HCT116 (cell line): ENCODE results near the gene CSGALNACT2. TPM values are rescaled to one million over a fixed set of nuclear protein-coding genes. Genes with fewer than 3 reads are reported as not detected.

ENCODE experiments used
- ATAC-seq: fragments of 200-7000 bp; cut with Tn5 transposase; 2 replicates; pipeline ENCODE4 v1.9.1; 2020; ENCODE audit warnings: mild to moderate bottlenecking, moderate library complexity
- BruUV-seq: library from RNA; stranded (reverse); fragments of 400-500 nt; replicated peaks from 2 replicates; lab custom pipeline; 2021; lab: Mats Ljungman, UMichigan
- CTCF ChIA-PET: fragments of 300-600 bp; sonication (Branson Sonifier 250); formaldehyde crosslinking; loops from one replicate; lab custom pipeline; 2021; ENCODE audit warnings: antibody characterized with exemption; lab: Charles Lee
- POLR2A ChIA-PET: fragments of 300-600, 350-600 bp; sonication (Branson Sonifier 250); formaldehyde crosslinking; loops from one replicate; lab custom pipeline; 2021; ENCODE audit warnings: antibody characterized with exemption; lab: Charles Lee
- RAD21 ChIA-PET, 2 experiments: fragments of 300-600 bp; sonication (Branson Sonifier 250); formaldehyde crosslinking; loops; one replicate each; lab custom pipeline; 2023; ENCODE audit warnings: low total read pairs in 2 of 2; ENCODE audit not compliant: uncharacterized antibody in 2 of 2, unreplicated experiment in 2 of 2, low non-redundant PET in 1 of 2; lab: Charles Lee
- DNase-seq: peaks from one replicate; pipeline ENCODE4 v3.0.0-alpha.2; 2010; ENCODE audit warnings: low read depth, low spot score
- H2AFZ ChIP-seq: fragments of 200-600 bp; shearing (Covaris generic), sonication (generic); 2 replicates; pipeline ENCODE4 v1.6.1; 2017; ENCODE audit warnings: low read depth, mixed run types, mixed read lengths, antibody characterized with exemption, low read length; ENCODE audit not compliant: poor library complexity, severe bottlenecking
- H3K27ac ChIP-seq: 2 replicates; pipeline ENCODE4 v1.5.1; 2012; ENCODE audit warnings: low read depth, low read length
- H3K27me3 ChIP-seq: fragments of 200-600 bp; sonication (generic); 2 replicates; pipeline ENCODE4 v1.6.1; 2016; ENCODE audit warnings: mixed run types, low read length, mixed read lengths; ENCODE audit not compliant: insufficient read depth
- H3K36me3 ChIP-seq, 2 experiments: fragments of 200-500 bp in 1 of 2; fragments of 200-600 bp in 1 of 2; sonication (Bioruptor generic) in 1 of 2; sonication (generic) in 1 of 2; 2 replicates each; pipeline versions ENCODE4 v1.5.1 to v1.6.1; 2014 to 2016; ENCODE audit warnings: low read length in 2 of 2, inconsistent platforms in 1 of 2, mixed read lengths in 1 of 2, mixed run types in 1 of 2; ENCODE audit not compliant: insufficient read depth in 2 of 2, control insufficient read depth in 1 of 2
- H3K4me1 ChIP-seq, 2 experiments: fragments of 200-600 bp in 1 of 2; sonication (generic) in 1 of 2; 2 replicates each; pipeline versions ENCODE4 v1.5.1 to v1.6.1; 2012 to 2017; ENCODE audit warnings: low read length in 2 of 2, inconsistent platforms in 1 of 2, mild to moderate bottlenecking in 1 of 2, mixed read lengths in 1 of 2, mixed run types in 1 of 2, moderate library complexity in 1 of 2; ENCODE audit not compliant: insufficient read depth in 2 of 2, control insufficient read depth in 1 of 2
- H3K4me2 ChIP-seq: fragments of 200-600 bp; sonication (generic); 2 replicates; pipeline ENCODE4 v1.6.1; 2017; ENCODE audit warnings: mixed run types, low read length, mixed read lengths
- H3K4me3 ChIP-seq, 2 experiments: fragments of 200-600 bp in 1 of 2; sonication (generic) in 1 of 2; replicated peaks in 1 of 2; 2 replicates each; pipeline ENCODE4 v1.5.1; 2011 to 2016; ENCODE audit warnings: low read length in 2 of 2, control low read depth in 1 of 2, low read depth in 1 of 2, mild to moderate bottlenecking in 1 of 2, mixed read lengths in 1 of 2, mixed run types in 1 of 2
- H3K79me2 ChIP-seq: fragments of 200-600 bp; sonication (generic); 2 replicates; pipeline ENCODE4 v1.6.1; 2017; ENCODE audit warnings: mild to moderate bottlenecking, mixed run types, low read length, moderate library complexity, mixed read lengths; ENCODE audit not compliant: insufficient read depth
- H3K9ac ChIP-seq: fragments of 200-600 bp; sonication (generic); 2 replicates; pipeline ENCODE4 v1.6.1; 2016; ENCODE audit warnings: low read length, mixed read lengths
- H3K9me2 ChIP-seq: fragments of 200-600 bp; sonication (generic), shearing (Covaris generic); 2 replicates; pipeline ENCODE4 v1.6.1; 2017; ENCODE audit warnings: mixed run types, mild to moderate bottlenecking, moderate library complexity; ENCODE audit not compliant: insufficient read depth
- H3K9me3 ChIP-seq, 2 experiments: fragments of 200-500 bp in 1 of 2; fragments of 200-600 bp in 1 of 2; sonication (Bioruptor generic) in 1 of 2; sonication (generic) in 1 of 2; 2 replicates each; pipeline ENCODE4 v1.6.1; 2014 to 2017; ENCODE audit warnings: low read length in 2 of 2, mixed read lengths in 2 of 2, inconsistent platforms in 1 of 2, low read depth in 1 of 2, mild to moderate bottlenecking in 1 of 2, mixed run types in 1 of 2, moderate library complexity in 1 of 2; ENCODE audit not compliant: control insufficient read depth in 1 of 2, insufficient read depth in 1 of 2
- H4K20me1 ChIP-seq: fragments of 200-600 bp; sonication (generic), shearing (Covaris generic); 2 replicates; pipeline ENCODE4 v1.6.1; 2017; ENCODE audit warnings: mixed run types, mild to moderate bottlenecking, moderate library complexity; ENCODE audit not compliant: insufficient read depth
- ATF3 ChIP-seq: IDR thresholded peaks from 2 replicates; pipeline ENCODE4 v1.6.1; 2012
- CEBPB ChIP-seq: IDR thresholded peaks from 2 replicates; pipeline ENCODE4 v1.6.1; 2012; ENCODE audit warnings: low read depth
- EGR1 ChIP-seq: IDR thresholded peaks from 2 replicates; pipeline ENCODE4 v1.6.1; 2012; ENCODE audit warnings: low read depth
- ELF1 ChIP-seq: IDR thresholded peaks from 2 replicates; pipeline ENCODE4 v1.6.1; 2012; ENCODE audit warnings: low read depth, borderline replicate concordance
- EZH2 ChIP-seq: fragments of 200-600 bp; sonication (generic); IDR thresholded peaks from 2 replicates; pipeline ENCODE4 v1.6.1; 2017; ENCODE audit warnings: antibody characterized with exemption, mixed run types
- EZH2phosphoT487 ChIP-seq: fragments of 200-600 bp; IDR thresholded peaks from 2 replicates; pipeline ENCODE4 v1.6.1; 2018; ENCODE audit warnings: antibody characterized with exemption, borderline replicate concordance
- FOSL1 ChIP-seq: IDR thresholded peaks from 2 replicates; pipeline ENCODE4 v1.6.1; 2012; ENCODE audit warnings: low read depth
- POLR2A ChIP-seq: IDR thresholded peaks from 2 replicates; pipeline ENCODE4 v1.7.0; 2011; ENCODE audit warnings: borderline replicate concordance; ENCODE audit not compliant: insufficient read depth, insufficient read length; ENCODE audit errors: extremely low read depth
- POLR2AphosphoS5 ChIP-seq: IDR thresholded peaks from 2 replicates; pipeline ENCODE4 v1.6.1; 2011; ENCODE audit warnings: mild to moderate bottlenecking, low read depth, low read length, moderate library complexity
- RAD21 ChIP-seq: IDR thresholded peaks from 2 replicates; pipeline ENCODE4 v1.6.1; 2012; ENCODE audit warnings: low read depth, mild to moderate bottlenecking
- SIN3A ChIP-seq: IDR thresholded peaks from 2 replicates; pipeline ENCODE4 v1.6.1; 2012; ENCODE audit warnings: low read depth
- SP1 ChIP-seq: IDR thresholded peaks from 2 replicates; pipeline ENCODE4 v1.6.1; 2012; ENCODE audit warnings: low read depth
- SRF ChIP-seq: IDR thresholded peaks from 2 replicates; pipeline ENCODE4 v1.6.1; 2012; ENCODE audit warnings: low read depth
- TCF7L2 ChIP-seq: IDR thresholded peaks from 2 replicates; pipeline ENCODE4 v1.7.0; 2011; ENCODE audit warnings: borderline replicate concordance, inconsistent platforms; ENCODE audit not compliant: insufficient read depth, insufficient read length; ENCODE audit errors: extremely low read depth
- YY1 ChIP-seq: IDR thresholded peaks from 2 replicates; pipeline ENCODE4 v1.6.1; 2011; ENCODE audit warnings: low read length, low read depth, moderate library complexity, mild to moderate bottlenecking; ENCODE audit not compliant: insufficient replicate concordance; ENCODE audit errors: extremely low read depth
- ZBTB33 ChIP-seq: IDR thresholded peaks from 2 replicates; pipeline ENCODE4 v1.6.1; 2011; ENCODE audit warnings: mild to moderate bottlenecking, low read length, moderate library complexity; ENCODE audit not compliant: insufficient replicate concordance; ENCODE audit errors: extremely low read depth
- ZNF274 ChIP-seq: fragments of 200-500 bp; sonication (Bioruptor generic); IDR thresholded peaks from 2 replicates; pipeline ENCODE4 v1.6.1; 2014; ENCODE audit warnings: mild to moderate bottlenecking, low read depth, low read length, inconsistent platforms
- intact Hi-C: fragments of 100-400 bp; cut with micrococcal nuclease; formaldehyde crosslinking; loops from 2 replicates; pipeline ENCODE4 v1.10.0; 2022
- total RNA-seq: library from RNA; stranded (reverse); gene quantifications from one replicate; pipeline ENCODE4 v1.2.1, GENCODE V29; 2021; ENCODE audit not compliant: unreplicated experiment
- TF ChIP-seq, protein P1 (sequence below), 3 experiments: fragments of 200-600 bp in 1 of 3; sonication (generic) in 1 of 3; IDR thresholded peaks in 2 of 3; conservative IDR thresholded peaks in 1 of 3; 2 replicates each; pipeline ENCODE4 v1.5.1; 2012 to 2017; ENCODE audit warnings: low read depth in 2 of 3, low read length in 2 of 3, antibody characterized with exemption in 1 of 3, borderline replicate concordance in 1 of 3, control low read depth in 1 of 3, mild to moderate bottlenecking in 1 of 3, mixed read lengths in 1 of 3, mixed run types in 1 of 3, moderate library complexity in 1 of 3; ENCODE audit not compliant: insufficient read depth in 1 of 3
- TF ChIP-seq, protein P2 (sequence below): IDR thresholded peaks from 2 replicates; pipeline ENCODE4 v1.6.1; 2012
- TF ChIP-seq, protein P3 (sequence below): IDR thresholded peaks from 2 replicates; pipeline ENCODE4 v1.6.1; 2012; ENCODE audit warnings: low read depth

Gene CSGALNACT2
- total RNA-seq, 1 experiment from 2014 or later, result 9.9 TPM

- POLR2A ChIA-PET, result no interaction called here
- no peak for TF ChIP-seq YY1
- TF ChIP-seq ELF1, result no peak
- TF ChIP-seq FOSL1, result no peak
- TF ChIP-seq TCF7L2, result no peak
- no peak for TF ChIP-seq ATF3
- TF ChIP-seq RAD21, result no peak
- no peak for TF ChIP-seq ZBTB33
- TF ChIP-seq SRF, result no peak
- no peak for TF ChIP-seq POLR2AphosphoS5
- TF ChIP-seq, protein P1, sequence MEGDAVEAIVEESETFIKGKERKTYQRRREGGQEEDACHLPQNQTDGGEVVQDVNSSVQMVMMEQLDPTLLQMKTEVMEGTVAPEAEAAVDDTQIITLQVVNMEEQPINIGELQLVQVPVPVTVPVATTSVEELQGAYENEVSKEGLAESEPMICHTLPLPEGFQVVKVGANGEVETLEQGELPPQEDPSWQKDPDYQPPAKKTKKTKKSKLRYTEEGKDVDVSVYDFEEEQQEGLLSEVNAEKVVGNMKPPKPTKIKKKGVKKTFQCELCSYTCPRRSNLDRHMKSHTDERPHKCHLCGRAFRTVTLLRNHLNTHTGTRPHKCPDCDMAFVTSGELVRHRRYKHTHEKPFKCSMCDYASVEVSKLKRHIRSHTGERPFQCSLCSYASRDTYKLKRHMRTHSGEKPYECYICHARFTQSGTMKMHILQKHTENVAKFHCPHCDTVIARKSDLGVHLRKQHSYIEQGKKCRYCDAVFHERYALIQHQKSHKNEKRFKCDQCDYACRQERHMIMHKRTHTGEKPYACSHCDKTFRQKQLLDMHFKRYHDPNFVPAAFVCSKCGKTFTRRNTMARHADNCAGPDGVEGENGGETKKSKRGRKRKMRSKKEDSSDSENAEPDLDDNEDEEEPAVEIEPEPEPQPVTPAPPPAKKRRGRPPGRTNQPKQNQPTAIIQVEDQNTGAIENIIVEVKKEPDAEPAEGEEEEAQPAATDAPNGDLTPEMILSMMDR (IDR thresholded peaks at IDR 0.05 in 2 of 3, conservative IDR thresholded peaks at IDR 0.05 in 1 of 3; ENCODE audit: borderline replicate concordance in 1 of 3, insufficient read depth in 1 of 3, low read depth in 2 of 3, low read length in 2 of 3), result no peak
- no peak for TF ChIP-seq SIN3A
- TF ChIP-seq EGR1, result no peak
- TF ChIP-seq POLR2A, result no peak
- no peak for TF ChIP-seq CEBPB
- no peak for TF ChIP-seq SP1
- TF ChIP-seq, protein P2, sequence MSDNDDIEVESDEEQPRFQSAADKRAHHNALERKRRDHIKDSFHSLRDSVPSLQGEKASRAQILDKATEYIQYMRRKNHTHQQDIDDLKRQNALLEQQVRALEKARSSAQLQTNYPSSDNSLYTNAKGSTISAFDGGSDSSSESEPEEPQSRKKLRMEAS, result no peak
- TF ChIP-seq EZH2, result no peak
- TF ChIP-seq, protein P3, sequence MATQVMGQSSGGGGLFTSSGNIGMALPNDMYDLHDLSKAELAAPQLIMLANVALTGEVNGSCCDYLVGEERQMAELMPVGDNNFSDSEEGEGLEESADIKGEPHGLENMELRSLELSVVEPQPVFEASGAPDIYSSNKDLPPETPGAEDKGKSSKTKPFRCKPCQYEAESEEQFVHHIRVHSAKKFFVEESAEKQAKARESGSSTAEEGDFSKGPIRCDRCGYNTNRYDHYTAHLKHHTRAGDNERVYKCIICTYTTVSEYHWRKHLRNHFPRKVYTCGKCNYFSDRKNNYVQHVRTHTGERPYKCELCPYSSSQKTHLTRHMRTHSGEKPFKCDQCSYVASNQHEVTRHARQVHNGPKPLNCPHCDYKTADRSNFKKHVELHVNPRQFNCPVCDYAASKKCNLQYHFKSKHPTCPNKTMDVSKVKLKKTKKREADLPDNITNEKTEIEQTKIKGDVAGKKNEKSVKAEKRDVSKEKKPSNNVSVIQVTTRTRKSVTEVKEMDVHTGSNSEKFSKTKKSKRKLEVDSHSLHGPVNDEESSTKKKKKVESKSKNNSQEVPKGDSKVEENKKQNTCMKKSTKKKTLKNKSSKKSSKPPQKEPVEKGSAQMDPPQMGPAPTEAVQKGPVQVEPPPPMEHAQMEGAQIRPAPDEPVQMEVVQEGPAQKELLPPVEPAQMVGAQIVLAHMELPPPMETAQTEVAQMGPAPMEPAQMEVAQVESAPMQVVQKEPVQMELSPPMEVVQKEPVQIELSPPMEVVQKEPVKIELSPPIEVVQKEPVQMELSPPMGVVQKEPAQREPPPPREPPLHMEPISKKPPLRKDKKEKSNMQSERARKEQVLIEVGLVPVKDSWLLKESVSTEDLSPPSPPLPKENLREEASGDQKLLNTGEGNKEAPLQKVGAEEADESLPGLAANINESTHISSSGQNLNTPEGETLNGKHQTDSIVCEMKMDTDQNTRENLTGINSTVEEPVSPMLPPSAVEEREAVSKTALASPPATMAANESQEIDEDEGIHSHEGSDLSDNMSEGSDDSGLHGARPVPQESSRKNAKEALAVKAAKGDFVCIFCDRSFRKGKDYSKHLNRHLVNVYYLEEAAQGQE, result no peak
- TF ChIP-seq EZH2phosphoT487, result no peak
- TF ChIP-seq ZNF274, result no peak
- intact Hi-C loops, result no loop called here
- Histone ChIP-seq H2AFZ (no peak overlapping the region), H3K79me2 (no peaks in the 10 kb centered on the region), H4K20me1 (no peaks in the 10 kb centered on the region), H3K9me2 (no peaks in the 10 kb centered on the region), H3K27me3 (no peaks in the 10 kb centered on the region), H3K9me3 (no peaks in the 10 kb centered on the region), H3K4me1 (peaks cover 6 to 16% of the 10 kb centered on the region in 2 experiments; a peak in 2 of 4 replicates), H3K4me2 (no peak overlapping the region), H3K9ac (no peak overlapping the region), H3K36me3 (no peaks in the 10 kb centered on the region), H3K27ac (no peak overlapping the region), H3K4me3 (no peak overlapping the region)
- RAD21 ChIA-PET, result no interaction called here
- BruUV-seq, result no TSS peak
- DNase-seq (no peak), ATAC-seq (no peak)
- CTCF ChIA-PET, result no interaction called here
Observed at GRCh38 chr10:43226441-43226840, 88.2 kb downstream of the CSGALNACT2 start.
